ENCODE data around the gene CCDC187. TPM values are rescaled to one million over a fixed set of nuclear protein-coding genes. Genes with fewer than 3 reads are reported as not detected.

The CCDC187 gene
- total RNA-seq, 2 donors from 2014 or later, result not detected

DNA sequence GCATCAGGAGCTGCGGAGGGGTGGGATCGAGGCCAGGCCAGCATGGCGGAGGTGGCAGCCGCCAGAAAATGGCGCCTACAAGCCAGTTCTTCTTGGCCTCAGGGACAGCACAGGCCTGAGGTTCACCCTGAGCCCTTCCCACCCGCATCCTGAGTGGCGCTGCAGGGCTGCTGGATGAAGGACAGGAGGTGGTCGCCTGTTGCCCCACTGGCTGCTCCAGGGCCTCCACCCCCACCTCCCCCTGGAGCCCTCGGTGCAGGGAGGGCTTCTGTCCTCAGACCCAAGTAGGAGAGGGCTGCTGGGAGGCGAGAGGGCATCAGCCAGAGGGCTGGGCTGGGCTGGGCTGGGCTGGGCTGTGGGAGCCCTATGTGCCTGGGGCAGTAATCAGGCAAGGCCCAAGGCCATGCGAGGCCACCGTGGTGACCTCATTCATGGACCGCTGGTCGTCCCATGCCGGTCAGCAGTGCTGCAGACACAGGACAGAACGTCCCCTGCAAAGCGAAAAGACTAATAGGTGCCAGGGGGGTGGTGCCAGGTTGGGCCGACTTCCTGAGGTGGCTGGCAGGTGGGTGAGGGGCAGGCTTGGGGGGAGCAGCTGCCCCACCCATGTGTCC is 37.3 kb upstream of the CCDC187 start:
- DNase-seq, result no peak
- no peak for ATAC-seq
- intact Hi-C loops (cut with DNase I), result loop anchor here in 1 of 2 donors (10.0 kb wide), 1 partner anchor 64 kb away; the partner anchor contains the start of gene SNAPC4

DNA sequence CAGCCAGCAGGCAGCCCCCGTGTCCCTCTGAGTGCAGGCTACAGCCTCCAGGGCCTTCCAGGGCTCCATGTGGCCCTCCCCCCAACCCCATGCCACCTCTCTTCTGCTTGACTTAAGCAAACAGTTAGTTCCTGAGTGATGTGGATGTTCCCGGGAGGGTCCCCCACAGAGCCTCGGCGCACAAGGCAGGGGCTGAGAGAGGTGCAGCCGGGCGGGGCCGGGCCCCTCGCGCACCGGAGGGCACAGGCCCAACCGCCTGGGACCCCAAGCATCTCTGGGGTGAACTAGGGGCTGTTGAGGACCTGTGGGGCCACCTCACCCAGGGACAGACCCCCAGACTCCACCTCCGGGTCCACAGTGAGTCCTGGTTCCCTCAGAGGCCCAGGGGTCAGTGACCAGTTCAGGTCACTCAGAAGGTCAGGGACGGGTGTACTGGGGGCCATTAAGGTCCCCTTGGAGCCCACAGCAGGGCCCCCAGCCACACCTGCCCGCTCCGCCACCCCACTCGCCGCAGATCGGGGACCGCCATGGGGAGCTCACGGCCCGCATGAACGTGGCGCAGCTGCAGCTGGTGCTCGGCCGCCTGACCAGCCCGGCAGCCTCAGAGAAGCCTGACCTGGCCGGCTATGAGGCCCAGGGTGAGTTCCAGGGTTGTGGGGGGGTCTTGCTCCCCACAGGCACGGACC is 36.6 kb upstream of the CCDC187 start:
- ATAC-seq, result no peak
- DNase-seq, result no peak
- intact Hi-C loops (cut with DNase I), result loop anchor here in 1 of 2 donors (10.0 kb wide), 1 partner anchor 64 kb away; the partner anchor contains the start of gene SNAPC4

DNA sequence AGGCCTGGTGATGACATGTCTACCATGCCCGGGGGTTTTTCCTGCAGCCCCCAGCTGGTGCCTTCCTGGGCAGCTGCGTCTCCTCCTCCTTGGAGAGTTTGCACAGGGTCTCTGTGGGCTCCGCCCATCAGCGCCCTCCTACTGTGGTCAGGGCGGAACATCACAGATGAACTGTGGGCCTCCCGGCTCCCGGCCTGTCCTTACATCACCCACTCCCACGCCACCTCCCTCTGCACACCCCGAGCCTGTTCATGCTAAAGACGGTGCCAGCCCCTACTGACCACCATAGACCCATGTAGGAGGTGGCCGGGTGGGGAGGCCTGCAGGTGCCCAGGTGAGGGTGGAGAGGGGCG is 36.0 kb upstream of the CCDC187 start:
- intact Hi-C loops (cut with DNase I), result loop anchor here in 1 of 2 donors (10.0 kb wide), 1 partner anchor 65 kb away; the partner anchor contains the start of gene SNAPC4
- ATAC-seq (no peak), DNase-seq (no peak)

DNA sequence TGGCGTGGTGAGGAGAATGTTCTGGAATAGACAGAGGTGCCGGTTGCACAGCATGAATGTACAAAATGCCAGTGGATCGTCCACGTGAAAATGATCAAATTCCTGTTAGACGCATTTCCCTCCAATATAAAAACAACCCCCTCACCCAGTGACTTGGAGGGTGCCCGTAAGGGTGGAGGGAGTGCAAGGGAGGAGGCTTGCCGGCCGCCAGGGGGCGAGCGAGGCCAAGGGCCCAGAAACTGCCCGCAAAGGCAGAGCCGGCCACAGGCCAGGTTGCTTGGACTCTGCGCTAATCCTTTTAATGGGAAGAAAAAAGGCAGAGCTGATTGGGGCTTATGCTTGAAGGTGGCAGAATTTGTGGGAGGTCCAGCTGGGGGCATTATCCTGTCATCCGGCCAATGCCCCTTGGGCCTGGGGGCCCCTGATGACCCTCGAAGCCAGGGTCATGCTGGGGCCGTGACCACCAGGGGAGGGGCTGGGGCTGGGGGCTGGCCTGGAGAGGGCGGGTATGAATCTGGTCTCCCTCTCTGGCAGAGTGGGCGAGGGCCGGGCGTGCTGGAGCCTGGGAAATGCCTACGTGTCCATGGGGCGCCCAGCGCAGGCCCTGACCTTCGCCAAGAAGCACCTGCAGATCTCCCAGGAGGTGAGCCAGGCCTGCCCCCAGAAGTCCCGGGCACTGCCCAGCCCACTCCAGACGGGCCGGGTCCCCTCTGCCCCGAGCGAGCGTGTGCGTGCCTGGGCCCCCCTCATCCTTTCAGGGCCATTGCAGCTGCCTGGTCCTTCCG is 35.5 kb upstream of the CCDC187 start:
- DNase-seq, result peak; percentile 77
- intact Hi-C loops (cut with DNase I), result no loop called here
- ATAC-seq, result peak; percentile 18 to 40

DNA sequence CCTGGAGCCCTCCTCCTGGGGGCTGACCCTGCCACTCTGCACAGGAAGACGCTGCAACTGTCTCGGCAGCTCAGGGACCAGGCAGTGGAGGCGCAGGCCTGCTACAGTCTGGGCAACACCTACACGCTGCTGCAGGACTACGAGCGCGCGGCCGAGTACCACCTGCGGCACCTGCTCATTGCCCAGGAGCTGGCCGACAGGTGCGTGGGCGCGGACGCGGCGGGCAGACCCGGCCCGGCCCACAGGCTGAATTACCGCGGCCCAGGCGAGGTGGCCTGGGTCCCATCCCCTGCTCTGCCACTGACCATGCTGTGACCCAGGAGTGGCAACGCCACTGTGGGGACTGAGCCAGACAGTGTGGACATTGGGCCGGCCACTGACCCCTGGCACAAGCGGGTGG is 34.6 kb upstream of the CCDC187 start:
- intact Hi-C loops (cut with DNase I), result no loop called here
- DNase-seq (no peak), ATAC-seq (no peak)

DNA sequence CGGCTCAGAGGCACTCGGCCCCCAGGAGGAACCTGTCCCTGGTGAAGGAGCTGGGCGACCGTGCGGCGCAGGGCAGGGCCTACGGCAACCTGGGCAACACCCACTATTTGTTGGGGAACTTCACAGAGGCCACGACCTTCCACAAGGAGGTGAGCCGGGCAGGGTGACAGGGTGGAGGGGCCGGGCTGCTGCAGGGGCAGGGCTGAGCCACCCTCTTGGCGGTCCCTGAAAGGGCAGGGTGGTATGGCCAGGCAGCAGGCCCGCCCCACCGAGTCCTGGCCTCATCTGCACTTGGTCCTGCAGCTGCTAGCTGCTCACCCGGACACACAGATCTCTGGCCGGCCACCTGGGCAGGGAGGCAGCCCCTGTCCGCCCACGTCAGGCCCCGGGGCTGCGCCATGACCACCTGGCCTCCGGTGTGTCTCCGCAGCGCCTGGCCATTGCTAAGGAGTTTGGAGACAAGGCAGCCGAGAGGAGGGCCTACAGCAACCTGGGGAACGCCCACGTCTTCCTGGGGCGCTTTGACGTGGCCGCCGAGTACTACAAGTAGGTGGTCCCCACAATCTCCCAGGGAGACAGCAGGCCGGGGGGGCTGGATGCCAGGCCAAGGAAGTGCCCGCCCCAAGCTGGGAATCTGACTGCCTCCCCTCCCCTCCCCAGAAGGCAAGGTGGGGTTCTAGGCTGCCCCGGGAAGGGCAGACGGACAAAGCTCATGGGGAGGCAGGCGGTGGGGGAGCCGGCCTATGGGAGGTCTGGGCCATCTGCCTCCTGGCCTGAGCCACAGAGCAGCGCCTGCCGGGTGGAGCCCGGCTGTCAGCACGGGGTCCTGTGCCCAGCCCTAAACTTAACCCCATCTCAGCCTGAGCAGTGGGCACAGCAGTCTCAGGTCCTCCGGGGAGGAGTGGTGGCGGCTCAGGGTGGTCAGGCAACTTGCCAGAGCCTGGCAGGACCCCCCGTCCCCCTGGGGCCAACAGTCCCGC is 33.8 kb upstream of the CCDC187 start:
- intact Hi-C loops (cut with DNase I), result no loop called here
- DNase-seq (no peak), ATAC-seq (no peak)

DNA sequence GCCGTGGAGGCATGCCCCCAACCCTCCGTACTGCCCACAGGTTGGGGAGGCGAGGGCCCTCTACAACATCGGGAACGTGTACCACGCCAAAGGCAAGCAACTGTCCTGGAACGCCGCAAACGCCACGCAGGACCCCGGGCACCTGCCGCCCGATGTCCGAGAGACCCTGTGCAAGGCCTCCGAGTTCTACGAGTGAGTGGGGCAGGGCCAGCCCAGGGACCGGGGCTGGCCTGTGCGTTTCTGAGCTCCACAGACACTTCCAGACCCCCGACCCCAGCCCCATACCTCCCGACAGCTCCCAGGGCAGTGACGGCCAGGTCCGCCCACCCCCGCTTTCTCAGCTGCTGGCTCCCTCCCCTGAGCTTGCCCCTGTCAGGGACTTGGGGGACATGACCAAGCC is 33.0 kb upstream of the CCDC187 start:
- intact Hi-C loops (cut with DNase I), result no loop called here

DNA sequence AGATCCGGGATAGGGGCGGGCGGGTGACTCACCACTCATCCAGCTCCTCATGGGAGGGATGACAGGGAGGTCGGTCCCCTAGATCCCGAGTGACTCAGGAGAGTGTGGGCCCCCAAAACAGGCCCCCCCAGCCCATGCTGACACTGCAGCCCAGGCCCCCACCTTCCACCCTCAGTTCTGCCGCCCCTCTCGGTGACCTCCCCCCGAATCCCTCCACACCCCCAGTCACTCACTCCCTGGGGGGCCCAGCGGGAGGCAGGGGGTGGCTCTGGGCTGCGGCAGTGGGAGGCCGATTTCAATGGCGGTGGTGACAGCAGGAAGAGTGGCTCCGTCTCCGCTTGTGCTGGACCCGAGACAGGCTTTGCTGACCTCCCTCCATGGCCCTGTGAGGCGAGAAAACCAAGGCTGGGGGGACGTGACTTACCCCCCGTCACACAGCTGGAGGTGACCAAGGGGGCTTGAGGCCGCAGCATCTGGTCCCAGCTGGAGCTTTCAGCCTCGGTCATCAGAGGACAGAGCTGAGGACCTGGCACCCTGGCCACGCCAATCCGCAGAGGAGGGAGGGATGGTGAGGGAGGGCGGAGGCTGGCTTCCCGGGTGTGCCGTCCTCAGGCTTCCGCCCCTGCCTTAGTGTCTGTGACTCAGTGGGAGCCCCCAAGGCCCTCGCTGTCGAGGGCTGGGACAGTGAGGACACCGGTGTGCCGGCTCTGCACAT is 32.4 kb upstream of the CCDC187 start:
- ATAC-seq (peak in 1 of 2 donors; percentile 7), DNase-seq (no peak)
- intact Hi-C loops (cut with DNase I), result no loop called here

More for the DNA sequence above, 33.0 kb upstream of the CCDC187 start:
- ATAC-seq (no peak), DNase-seq (no peak)

DNA sequence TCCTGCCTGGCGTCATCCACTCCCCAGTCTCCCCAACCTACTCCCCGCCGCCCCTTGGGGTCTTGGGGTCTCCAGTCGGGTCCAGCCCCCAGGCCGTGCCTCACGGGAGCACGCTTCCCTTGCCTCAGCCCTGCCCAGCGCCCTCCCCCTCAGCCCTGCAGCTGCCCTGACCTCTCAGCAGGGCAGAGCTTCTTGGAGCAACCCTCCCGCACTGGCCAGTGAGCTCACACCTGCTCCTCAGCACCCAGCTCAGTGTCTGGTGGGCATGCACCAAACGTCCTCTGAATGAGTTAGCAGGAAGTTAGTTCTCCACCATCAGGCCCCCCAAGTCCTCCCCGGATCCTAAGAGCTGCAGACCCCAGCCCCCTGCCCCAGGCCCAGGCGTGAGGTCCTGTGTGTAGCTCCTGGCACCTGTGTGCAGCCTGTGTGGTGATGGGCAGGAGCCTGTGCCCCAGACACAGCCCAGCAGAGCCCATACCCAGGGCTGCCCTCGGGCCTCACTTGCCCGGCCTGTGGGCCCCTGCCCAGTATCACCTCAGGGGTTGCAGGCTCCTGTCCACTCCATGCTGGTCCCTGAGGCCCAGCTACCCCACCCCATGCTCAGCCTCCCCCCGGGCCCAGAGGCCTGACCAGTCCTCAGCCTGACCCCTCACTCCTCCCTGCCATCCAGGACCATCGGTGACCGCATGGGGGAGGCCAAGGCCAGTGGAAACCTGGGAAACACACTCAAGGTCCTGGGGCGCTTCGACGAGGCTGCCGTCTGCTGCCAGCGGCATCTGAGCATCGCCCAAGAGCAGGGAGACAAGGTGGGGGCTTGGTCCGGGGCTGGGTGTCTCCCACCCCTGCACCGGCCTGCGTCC is 31.6 kb upstream of the CCDC187 start:
- ATAC-seq (no peak), DNase-seq (no peak)
- intact Hi-C loops (cut with DNase I), result no loop called here

DNA sequence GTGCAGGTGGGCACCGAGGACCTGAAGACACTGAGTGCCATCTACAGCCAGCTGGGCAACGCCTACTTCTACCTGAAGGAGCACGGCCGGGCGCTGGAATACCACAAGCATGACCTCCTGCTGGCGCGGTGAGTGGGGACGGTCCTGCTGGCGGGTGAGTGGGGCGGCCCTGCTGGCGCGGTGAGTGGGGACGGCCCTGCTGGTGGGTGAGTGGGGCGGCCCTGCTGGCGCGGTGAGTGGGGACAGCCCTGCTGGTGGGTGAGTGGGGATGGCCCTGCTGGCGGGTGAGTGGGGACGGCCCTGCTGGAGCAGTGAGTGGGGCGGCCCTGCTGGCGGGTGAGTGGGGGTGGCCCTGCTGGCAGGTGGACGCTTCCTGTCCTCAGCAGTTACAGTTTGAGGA is 30.6 kb upstream of the CCDC187 start:
- ATAC-seq, result no peak
- no peak for DNase-seq
- intact Hi-C loops (cut with DNase I), result no loop called here

DNA sequence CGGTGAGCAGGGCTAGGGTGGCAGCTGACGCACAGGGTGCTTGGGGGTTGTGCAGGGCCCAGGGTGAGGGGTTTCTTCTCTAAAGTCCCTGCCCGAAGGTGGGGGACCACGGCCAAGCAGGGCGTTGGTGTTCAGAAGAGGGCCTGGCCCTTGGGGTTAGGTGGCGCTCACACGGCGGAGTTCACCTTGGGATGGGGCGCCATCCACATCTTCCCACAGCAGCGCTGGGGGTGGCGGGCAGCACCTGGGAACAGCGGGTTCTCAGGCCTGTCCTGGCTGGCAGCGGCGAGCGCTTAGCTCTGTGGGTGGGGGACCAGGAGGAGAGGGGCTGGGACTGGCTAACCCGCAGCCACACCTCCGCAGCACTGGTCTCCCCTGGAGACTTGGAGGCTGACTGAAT is 29.6 kb upstream of the CCDC187 start:
- DNase-seq (no peak), ATAC-seq (no peak)
- intact Hi-C loops (cut with DNase I), result no loop called here

DNA sequence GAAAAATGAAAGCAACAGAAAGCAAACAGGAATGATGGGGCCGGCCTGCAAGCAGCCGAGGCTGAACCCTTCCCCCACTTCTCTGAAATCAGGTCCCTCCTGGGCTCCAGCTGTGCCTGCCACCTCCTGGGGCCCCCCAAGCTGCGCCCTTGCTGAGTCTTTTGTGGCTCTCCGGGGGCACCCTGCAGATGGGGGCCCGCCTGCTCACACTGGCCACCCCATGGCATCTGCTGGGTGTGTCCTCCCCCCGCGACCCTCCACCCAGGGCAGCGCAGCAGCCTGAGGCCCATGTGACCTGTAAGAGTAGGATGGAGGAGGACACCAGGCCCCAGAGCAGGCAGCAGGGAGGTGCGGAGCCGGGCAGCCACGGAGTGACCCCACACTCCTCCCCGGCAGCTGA is 29.2 kb upstream of the CCDC187 start:
- no peak for DNase-seq
- no peak for ATAC-seq
- intact Hi-C loops (cut with DNase I), result no loop called here

DNA sequence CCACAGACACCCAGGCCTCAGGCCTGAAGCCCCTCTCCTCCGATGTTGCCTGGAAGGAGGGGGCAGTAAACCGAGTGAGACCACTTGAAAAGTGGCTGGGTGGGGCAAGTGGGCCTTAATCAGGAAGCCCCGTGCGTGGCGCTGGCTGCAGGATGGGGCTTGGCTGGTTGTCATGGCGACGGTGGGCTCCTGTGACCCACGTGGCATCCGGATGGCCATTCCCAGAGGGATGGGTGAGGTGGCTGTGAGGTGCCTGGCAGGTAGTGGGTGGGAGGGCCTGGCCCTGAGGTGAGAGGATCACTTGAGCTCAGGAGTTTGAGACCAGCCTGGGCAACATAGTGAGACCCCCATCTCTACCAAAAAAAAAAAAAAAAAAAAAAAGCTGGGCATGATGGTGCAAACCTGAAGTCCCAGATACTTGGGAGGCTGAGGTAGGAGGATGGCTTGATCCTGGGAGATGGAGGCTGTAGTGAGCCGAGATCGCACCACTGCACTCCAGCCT is 28.6 kb upstream of the CCDC187 start:
- no peak for DNase-seq
- intact Hi-C loops (cut with DNase I), result no loop called here
- no peak for ATAC-seq

DNA sequence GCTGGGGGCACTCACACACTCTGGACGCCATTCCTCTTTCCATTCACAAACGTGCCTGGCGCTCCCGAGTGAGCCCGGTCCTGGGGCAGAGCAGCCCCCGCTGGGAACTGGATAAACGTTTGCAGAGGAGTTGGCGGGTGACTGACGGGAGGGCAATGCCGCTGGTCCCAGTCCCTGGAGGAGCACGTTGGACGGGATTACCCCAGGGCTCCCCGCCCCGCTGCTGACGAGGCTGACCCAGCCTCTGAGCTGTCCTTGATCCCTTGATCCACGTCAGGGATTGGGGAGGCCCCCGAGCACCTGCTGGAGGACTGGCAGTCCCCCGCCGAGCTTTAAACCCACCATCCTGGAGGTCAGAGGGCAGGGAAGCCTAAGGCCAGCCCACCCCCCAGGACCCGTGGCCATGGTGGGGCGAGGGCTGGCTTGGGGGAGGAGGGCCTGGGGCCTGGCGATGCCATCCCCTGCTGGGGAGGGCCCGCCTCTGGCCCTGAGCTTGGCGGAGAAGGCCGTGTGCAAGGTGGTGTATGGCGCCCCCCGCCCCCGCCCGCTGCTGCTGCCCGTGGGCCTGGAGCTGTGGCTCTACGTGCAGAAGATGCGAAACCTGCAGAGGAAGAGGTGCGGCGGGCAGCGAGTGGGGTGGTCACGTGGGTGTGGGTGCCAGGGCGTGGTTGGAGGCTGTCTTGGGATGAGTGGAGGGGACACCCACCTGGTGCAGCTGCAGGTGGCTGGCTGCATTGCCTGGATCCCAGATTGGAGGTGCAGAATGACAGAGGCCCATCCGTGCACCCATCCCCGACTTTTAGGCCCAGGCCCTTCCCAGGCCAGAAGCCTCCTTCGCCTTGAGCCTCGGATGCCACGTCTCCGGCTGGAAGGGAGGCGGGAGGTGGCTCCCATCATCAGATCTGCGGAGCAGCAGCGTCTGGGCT is 27.9 kb upstream of the CCDC187 start:
- intact Hi-C loops (cut with DNase I), result no loop called here
- ATAC-seq (no peak), DNase-seq (no peak)

DNA sequence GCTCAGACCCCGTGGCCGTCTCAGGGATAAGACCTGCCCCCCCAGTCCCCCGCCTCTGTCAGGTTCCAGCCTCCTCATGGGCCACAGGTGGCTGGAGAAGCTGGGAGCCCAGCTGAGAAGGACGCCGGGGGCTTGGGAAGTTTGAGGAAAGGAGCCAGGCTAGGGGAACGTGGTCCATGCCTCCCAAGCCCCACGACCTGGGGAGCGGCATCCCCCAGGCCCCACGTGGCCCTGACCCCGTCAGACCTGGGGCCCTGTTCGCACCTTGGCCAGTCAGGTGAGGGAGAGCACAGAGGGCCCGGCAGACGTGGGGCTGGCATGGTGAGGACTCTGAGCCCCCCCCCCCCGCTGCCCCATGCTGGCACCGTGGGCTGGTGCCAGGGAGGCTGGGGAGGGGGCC is 27.1 kb upstream of the CCDC187 start:
- intact Hi-C loops (cut with DNase I), result no loop called here
- no peak for DNase-seq
- ATAC-seq, result no peak

DNA sequence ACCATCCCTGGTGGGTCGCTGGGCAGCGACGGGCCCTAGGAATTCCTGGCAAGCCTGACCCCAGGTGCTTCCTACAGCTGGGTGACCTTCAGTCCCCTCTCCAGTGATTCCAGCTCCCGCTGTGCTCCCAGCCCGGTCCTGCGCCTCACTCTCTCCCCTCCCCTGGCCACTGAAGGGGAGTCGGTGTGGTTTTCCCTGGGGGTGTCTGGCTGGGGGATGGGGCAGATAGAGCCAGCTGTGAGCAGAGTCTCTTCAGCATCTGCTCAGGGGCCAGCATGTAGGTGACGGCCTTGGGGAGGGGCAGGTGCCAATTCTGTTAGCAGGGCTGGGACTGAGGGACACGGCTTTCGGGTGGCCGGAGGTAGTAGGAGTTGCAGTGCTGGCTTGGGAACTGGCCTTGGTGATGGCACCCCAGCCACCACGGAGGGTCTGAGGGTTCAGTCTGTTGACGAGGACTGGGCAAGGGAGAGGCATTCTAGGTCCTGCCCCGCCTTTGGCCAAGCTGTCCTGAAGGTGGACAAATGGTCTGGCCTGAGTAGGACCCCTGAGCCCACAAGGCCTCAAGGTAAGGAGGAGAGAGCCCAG is 26.6 kb upstream of the CCDC187 start:
- DNase-seq, result no peak
- intact Hi-C loops (cut with DNase I), result no loop called here
- ATAC-seq, result no peak

Data from left cardiac atrium (tissue), 4 donors.